Neural crest cell (in vitro differentiated cells): Measurements from ENCODE around the gene SNX24. TPM values are rescaled to one million over a fixed set of nuclear protein-coding genes. Genes with fewer than 3 reads are reported as not detected.
A peak's percentile ranks its signal among the peaks of the same experiment; 100 is the strongest.

Source experiments
- DNase-seq: peaks from one replicate; pipeline ENCODE4 v3.0.0; 2021; ENCODE audit warnings: low read depth, mixed read lengths, low spot score
- H3K27ac Mint-ChIP-seq: one replicate; pipeline ENCODE4 v1.8.0; 2021; ENCODE audit warnings: mild to moderate bottlenecking, mixed read lengths; ENCODE audit not compliant: unreplicated experiment
- H3K27me3 Mint-ChIP-seq: 2 replicates; pipeline ENCODE4 v1.8.0; 2021; ENCODE audit warnings: low read depth, mild to moderate bottlenecking, mixed read lengths
- H3K36me3 Mint-ChIP-seq: 2 replicates; pipeline ENCODE4 v1.8.0; 2021; ENCODE audit warnings: low read depth, mild to moderate bottlenecking, mixed read lengths
- H3K4me1 Mint-ChIP-seq: 2 replicates; pipeline ENCODE4 v1.8.0; 2021; ENCODE audit warnings: mixed read lengths
- H3K4me3 Mint-ChIP-seq: one replicate; pipeline ENCODE4 v1.8.0; 2021; ENCODE audit warnings: mild to moderate bottlenecking, mixed read lengths
- H3K9me3 Mint-ChIP-seq: 2 replicates; pipeline ENCODE4 v1.8.0; 2021; ENCODE audit warnings: mixed read lengths
- total RNA-seq: library from RNA; stranded (reverse); gene quantifications from 2 replicates; pipeline ENCODE4 v1.2.1, GENCODE V29; 2021
- TF ChIP-seq, protein P1 (sequence below): fragments of 200-600 bp; sonication (generic); conservative IDR thresholded peaks from 2 replicates; pipeline ENCODE4 v1.5.0; 2021; ENCODE audit warnings: antibody characterized with exemption, mild to moderate bottlenecking

Gene SNX24
- total RNA-seq, 1 donor from 2014 or later, result 19.7 TPM

DNA sequence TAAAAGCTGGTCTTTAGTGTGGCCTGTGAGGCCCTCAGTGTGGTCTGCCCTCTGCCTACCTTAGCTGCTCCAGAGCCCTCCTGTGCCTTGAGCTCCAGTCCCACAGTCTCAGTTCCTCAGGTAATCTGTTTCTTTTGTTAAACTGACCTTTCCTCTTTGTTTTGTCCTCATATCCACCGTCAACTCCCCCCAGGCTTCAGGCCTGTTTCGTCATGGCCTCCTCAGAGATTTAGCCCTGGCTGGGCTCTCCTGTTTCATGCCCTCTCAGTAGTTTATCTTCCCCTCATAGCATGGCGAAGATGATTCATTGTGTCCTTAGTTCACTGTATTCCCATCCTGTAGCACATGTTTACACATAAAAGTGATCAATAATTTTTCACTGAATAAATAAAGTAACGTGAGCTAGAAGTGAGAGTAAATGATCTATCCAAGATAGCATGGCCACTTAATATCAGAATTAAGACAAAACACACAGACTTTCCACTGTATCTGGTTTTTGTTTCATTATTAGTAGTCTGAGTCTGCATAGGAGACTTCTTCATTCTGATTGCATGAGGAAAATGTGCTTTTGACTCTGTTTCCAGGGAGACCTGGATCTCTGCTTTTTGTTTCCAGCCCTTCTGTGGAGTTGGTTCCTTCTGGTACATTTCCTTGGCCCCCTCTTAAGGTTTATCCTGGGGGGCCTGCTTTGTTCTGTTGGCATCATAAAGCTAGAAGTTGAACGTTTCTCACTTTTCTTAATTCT, 70.5 kb downstream of the SNX24 start:
- peaks cover 18% of the 10 kb centered on the region for H3K36me3 Mint-ChIP-seq
- no peak for DNase-seq
- peaks cover 3% of the 10 kb centered on the region for H3K9me3 Mint-ChIP-seq
- H3K4me3 Mint-ChIP-seq, result no peak overlapping the region
- H3K4me1 Mint-ChIP-seq, result peaks cover 8% of the 10 kb centered on the region
- TF ChIP-seq, protein P1, sequence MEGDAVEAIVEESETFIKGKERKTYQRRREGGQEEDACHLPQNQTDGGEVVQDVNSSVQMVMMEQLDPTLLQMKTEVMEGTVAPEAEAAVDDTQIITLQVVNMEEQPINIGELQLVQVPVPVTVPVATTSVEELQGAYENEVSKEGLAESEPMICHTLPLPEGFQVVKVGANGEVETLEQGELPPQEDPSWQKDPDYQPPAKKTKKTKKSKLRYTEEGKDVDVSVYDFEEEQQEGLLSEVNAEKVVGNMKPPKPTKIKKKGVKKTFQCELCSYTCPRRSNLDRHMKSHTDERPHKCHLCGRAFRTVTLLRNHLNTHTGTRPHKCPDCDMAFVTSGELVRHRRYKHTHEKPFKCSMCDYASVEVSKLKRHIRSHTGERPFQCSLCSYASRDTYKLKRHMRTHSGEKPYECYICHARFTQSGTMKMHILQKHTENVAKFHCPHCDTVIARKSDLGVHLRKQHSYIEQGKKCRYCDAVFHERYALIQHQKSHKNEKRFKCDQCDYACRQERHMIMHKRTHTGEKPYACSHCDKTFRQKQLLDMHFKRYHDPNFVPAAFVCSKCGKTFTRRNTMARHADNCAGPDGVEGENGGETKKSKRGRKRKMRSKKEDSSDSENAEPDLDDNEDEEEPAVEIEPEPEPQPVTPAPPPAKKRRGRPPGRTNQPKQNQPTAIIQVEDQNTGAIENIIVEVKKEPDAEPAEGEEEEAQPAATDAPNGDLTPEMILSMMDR, result no peak
- H3K27me3 Mint-ChIP-seq, result no peaks in the 10 kb centered on the region
- H3K27ac Mint-ChIP-seq, result no peak overlapping the region

DNA sequence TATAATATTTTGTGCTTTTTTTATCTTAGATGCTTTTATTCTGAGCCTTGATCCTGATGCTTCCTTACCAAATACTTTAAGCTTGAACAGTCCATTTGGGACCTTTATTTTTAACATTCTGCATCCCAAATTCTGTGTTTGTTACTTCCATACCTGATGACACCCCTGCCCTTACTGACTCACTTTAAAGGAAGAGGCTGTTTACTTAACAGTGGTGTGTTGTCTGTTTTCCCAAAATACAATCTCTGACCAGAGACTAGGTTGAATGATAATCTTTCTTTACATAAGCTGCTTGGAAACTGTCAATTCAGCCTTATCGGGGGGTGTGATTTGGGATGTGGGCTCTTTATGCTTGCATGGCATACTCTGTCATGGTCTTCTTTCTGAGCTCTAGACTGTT, 71.1 kb downstream of the SNX24 start:
- TF ChIP-seq, protein P1, result no peak
- no peak for DNase-seq
- H3K27me3 Mint-ChIP-seq, result no peaks in the 10 kb centered on the region
- peak overlapping the region; percentile 14 for H3K27ac Mint-ChIP-seq
- peaks cover 3% of the 10 kb centered on the region for H3K9me3 Mint-ChIP-seq
- H3K36me3 Mint-ChIP-seq, result peaks cover 18% of the 10 kb centered on the region
- H3K4me3 Mint-ChIP-seq, result no peak overlapping the region
- peaks cover 8% of the 10 kb centered on the region for H3K4me1 Mint-ChIP-seq

DNA sequence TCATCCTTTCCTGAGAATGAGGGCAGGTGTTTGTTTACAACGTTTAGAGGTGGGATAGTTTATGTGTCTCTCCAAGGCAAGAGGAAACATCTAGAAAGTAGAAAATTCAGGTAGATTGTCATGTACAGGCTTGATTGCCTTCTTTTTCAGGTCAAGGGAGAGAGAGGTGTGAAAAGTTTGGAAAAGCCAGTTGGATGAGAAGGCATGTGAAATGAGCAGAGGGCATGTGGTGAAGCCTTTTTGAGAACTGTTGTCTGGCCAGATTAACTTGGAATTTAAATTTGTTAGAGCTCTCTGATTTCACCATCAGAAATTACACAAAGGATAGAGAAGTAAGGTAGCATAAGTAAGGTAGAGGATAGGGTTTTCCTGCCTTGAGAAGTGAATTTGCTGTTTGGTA, 74.6 kb downstream of the SNX24 start:
- Mint-ChIP-seq H3K36me3 (peaks cover 11% of the 10 kb centered on the region), H3K27ac (no peak overlapping the region), H3K4me3 (no peak overlapping the region), H3K27me3 (no peaks in the 10 kb centered on the region), H3K9me3 (peaks cover 2% of the 10 kb centered on the region), H3K4me1 (peaks cover 13% of the 10 kb centered on the region)
- no peak for DNase-seq
- TF ChIP-seq, protein P1, result no peak

DNA sequence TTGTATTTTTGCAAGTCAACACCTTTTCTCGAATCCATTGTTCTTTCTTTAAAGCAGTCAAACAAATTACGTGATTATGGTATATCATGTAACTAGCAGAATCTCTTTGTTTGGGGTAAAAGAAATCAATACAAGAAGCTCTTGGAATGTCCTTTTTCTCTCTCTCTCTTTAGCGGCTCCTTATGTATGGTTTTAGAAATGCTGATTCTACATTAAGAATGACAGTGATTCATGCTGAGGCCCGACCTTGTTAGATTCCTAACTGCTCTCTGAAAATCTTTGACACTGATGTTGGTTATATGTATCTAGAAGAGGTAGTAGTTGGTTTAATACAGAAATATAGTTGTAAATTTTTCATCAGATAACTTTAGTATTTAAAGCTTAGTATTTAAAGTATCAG, 76.4 kb downstream of the SNX24 start:
- Mint-ChIP-seq H3K36me3 (no peaks in the 10 kb centered on the region), H3K27me3 (no peaks in the 10 kb centered on the region), H3K4me1 (peaks cover 5% of the 10 kb centered on the region), H3K4me3 (no peak overlapping the region), H3K27ac (no peak overlapping the region), H3K9me3 (no peaks in the 10 kb centered on the region)
- TF ChIP-seq, protein P1, result no peak
- DNase-seq, result no peak

DNA sequence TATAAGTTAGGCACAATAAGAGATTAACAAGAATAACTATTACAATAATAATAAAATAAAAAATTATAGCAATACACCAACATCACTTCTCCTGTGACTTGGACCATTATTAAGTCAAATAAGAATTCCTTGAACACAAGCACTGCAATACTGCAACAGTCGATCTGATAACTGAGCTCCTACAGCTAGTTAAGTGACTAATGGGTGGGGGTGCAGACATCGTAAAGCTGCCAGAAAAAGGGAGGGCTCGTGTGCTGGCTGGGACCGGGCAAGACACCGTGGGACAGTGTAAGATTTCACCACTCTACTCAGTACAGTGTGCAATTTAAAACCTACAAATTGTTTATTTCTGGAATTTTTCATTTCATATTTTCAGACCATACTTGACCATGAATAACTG, 78.8 kb downstream of the SNX24 start:
- no peaks in the 10 kb centered on the region for H3K9me3 Mint-ChIP-seq
- no peak overlapping the region for H3K27ac Mint-ChIP-seq
- TF ChIP-seq, protein P1, result no peak
- H3K4me1 Mint-ChIP-seq, result peaks cover 5% of the 10 kb centered on the region
- H3K4me3 Mint-ChIP-seq, result no peak overlapping the region
- no peak for DNase-seq
- H3K27me3 Mint-ChIP-seq, result no peaks in the 10 kb centered on the region
- H3K36me3 Mint-ChIP-seq, result no peaks in the 10 kb centered on the region
